GM19025 (cell line): Measurements from ENCODE around the gene TSC2.

Source experiments
- ATAC-seq: cut with Tn5 transposase; IDR thresholded peaks from one replicate; pipeline ENCODE4 v1.9.1; 2021; ENCODE audit warnings: mild to moderate bottlenecking, low read depth, moderate library complexity; ENCODE audit not compliant: unreplicated experiment

Gene TSC2

DNA sequence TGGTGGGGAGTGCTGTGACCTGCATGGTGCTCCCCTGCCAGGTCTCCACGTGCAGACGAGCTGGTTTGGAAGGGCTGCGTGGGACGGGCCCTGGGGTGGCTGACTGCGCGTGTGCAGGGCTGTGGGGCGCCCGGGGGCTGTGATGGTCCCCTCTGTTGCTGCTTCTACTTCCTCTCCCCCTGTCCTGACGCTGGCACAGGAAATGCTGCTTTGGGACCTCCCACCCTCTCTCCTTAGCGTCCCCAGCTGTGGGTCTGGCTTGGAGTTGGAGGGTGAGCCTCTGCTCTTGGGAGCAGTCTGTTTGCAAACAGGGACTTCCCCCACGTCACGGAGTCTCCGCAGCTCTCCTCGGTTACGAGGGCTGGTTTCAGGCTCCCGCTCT, 35.2 kb downstream of the TSC2 start:
- ATAC-seq = no peak

DNA sequence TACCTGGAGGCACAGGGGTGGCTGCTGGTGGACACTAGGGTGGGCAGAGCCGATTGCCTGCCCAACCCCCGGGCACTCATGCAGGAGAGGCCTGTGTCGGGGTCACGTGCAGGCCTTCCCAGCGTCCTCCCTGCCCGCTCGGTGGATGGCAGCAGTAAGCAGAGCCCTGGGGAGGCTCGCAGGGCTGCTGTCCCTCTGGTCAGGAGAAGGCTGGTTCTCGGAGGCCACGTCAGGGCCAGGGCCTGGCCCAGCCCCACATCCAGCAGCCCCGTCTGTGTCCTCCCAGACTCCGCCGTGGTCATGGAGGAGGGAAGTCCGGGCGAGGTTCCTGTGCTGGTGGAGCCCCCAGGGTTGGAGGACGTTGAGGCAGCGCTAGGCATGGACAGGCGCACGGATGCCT, 35.6 kb downstream of the TSC2 start:
- no peak for ATAC-seq

DNA sequence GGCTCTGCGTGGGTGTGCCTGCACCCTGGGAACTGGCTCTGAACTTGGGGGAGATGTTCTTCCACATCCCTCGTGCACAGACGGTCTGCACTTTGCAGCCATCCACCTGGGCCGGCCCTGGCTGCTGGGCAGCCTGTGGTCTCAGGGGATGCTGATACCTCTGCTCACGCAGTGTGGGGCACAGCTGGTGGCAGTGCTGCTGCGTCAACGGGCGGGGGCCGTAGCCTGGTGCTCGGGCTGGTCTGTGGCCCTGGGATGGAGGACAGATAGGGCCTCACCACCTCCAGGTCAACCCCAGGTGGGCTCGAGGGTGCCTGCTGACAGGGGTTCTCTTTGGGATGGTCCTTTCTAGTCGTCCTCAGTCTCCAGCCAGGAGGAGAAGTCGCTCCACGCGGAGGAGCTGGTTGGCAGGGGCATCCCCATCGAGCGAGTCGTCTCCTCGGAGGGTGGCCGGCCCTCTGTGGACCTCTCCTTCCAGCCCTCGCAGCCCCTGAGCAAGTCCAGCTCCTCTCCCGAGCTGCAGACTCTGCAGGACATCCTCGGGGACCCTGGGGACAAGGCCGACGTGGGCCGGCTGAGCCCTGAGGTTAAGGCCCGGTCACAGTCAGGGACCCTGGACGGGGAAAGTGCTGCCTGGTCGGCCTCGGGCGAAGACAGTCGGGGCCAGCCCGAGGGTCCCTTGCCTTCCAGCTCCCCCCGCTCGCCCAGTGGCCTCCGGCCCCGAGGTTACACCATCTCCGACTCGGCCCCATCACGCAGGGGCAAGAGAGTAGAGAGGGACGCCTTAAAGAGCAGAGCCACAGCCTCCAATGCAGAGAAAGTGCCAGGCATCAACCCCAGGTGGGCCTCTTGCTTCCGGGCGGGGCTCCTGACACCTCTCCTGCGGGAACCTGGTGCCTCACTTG, 36.3 kb downstream of the TSC2 start:
- no peak for ATAC-seq

DNA sequence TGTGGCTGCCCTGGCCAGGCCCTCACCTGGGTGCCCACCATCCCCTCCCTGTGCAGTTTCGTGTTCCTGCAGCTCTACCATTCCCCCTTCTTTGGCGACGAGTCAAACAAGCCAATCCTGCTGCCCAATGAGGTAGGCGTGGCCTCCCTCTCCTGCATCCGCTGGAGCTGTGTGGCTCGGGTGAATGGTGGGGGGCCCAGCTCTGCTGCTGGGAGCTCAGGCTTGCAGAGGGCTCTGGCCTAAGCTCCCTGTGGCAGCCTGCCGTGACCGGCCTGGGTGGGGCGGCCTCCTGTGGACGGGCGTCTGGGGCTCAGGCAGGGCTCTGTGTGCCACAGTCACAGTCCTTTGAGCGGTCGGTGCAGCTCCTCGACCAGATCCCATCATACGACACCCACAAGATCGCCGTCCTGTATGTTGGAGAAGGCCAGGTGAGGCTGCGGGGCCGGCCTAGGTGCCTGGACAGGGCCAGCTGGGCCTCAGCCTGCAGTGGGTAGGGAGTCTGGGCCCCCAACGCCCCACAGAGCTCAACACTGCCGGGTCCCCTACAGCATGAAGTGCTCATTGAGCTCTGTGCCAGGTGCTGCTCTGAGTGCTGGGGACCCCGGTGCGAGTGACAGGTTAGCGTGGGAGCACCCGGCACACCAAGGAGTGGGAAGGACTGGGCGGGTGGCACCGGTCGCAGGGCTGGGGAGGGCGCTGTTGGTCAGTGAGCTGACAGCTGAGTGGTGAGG, 37.3 kb downstream of the TSC2 start:
- ATAC-seq = no peak

DNA sequence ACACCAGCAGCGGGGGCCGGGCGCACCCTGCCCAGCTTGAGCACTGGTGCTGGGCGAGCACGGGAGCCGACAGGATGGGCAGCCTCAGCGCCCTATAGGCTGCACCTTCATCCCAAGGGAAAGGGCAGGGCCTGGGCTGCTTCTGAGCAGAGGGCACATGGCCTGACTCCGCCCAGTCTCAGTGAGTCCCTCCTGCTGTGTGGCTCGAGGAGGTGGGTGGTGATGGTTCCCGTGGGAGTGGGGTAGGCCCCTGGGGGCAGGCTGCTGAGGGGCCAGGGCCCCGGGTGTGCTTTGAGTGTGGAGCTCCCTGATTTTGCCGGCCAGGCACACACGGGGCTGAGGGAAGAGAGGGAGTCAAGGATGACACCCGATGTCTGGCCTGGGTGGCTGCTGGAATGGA, 37.9 kb downstream of the TSC2 start:
- ATAC-seq = no peak

DNA sequence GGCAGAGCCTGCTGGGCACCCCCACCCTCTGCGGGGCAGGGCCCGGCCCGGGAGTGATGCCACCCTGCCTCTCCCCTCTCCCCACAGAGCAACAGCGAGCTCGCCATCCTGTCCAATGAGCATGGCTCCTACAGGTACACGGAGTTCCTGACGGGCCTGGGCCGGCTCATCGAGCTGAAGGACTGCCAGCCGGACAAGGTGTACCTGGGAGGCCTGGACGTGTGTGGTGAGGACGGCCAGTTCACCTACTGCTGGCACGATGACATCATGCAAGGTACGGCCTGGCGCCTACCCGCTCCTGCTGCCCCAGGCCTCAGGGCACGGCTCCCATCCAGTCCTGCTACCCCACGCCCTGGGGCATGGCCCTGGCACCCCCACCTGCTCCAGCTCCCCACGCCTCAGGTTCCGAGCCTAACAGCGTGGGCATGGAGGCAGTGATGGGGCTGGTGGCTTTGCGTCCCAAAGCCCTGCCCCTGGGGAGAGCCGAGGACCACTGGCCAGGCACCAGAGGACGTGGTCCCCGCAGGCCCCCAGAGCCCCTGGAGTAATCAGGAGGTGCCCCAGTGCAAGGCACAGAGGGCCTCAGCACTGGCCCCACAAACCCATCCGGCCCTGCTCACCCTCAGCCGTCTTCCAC, 38.4 kb downstream of the TSC2 start:
- no peak for ATAC-seq

DNA sequence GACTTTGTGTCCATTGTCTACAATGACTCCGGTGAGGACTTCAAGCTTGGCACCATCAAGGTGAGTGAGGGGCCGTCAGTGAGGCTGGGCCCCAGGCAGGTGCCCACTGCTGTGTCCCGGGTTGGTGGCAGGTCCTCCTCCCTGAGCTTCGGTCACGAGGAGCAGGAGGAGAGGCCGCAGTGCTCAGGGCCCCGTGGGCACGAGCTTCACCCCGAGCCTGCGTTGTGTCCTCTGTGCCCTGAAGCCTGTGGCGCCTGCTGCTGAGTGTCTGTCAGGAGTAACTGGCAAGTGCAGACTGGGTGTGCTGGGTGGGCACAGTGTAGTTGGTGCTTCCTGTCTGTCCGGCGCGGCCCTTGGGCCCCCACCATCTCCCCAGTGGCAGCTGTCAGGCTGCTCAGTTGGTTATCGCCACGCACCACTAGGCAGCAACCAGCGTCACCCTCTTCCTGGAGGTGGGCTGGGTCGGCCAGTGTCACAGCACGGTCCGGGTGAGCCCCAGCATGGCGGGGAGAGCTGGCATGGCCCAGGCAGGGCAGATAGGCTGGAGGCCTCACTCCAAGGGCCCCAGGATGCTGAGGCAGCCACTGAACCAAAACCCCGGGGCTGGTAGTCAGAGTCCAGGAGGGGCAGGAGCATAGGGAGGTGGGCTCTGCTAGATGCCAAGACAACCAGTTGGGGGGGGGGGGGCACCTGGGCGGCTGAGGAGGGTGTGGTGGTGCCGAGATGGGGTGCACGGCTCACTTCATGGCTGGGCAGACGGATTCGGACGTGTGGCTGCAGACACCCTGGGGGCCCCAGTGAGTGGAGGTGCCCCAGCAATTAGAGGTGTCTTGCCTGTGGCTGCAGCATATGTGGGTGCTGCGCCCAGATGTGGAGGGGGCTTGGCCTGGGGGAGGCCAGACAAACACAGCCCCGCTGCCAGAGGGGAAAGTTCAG, 39.3 kb downstream of the TSC2 start:
- no peak for ATAC-seq

DNA sequence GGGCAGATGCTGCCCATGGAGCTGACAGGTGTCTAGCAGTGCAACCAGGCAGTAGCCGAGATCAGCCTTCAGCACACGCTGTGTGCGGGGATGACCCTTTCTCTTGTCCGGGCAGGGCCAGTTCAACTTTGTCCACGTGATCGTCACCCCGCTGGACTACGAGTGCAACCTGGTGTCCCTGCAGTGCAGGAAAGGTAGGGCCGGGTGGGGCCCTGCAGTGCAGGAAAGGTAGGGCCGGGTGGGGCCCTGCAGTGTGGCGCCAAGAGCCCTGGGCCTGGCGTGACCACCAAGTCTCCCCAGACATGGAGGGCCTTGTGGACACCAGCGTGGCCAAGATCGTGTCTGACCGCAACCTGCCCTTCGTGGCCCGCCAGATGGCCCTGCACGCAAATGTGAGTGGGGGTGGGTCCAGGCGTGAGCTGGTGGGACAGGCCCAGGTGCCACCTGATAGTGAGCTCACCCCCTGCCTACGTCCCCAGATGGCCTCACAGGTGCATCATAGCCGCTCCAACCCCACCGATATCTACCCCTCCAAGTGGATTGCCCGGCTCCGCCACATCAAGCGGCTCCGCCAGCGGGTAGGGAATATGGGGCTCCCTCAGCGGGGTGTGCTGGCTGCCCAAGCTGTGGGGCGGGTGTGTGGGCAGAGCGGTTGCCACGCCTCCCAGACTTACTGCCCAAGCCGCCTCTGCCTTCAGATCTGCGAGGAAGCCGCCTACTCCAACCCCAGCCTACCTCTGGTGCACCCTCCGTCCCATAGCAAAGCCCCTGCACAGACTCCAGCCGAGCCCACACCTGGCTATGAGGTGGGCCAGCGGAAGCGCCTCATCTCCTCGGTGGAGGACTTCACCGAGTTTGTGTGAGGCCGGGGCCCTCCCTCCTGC, 40.2 kb downstream of the TSC2 start:
- ATAC-seq = no peak

DNA sequence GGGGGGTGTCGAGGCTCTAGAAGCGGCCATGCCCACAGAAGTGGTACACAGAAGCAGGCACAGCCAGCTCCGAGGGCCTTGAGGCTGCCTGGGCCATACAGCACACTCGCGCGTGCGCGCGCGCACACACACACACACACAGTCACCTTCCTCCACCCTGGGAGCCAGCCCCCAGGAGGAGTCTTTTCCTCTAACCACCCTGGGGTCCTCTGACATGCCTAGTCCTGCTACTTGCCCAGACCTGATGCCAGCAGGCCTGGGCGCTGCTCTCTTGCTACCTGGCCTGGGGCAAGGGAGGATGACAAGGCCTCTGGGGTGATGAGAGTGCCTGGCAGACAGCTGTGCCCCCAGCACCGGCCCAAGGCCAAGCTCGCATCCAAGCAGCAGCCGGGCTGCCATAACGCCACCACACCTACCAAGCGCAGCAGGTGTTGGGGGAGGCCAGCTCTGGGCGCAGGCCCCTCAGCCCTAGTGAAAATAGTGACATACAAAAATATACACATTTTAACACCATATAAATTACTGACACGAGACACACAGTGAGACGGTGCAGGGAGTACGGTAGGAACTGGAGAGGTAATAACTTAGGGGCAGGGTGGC, 41.1 kb downstream of the TSC2 start:
- ATAC-seq = no peak

DNA sequence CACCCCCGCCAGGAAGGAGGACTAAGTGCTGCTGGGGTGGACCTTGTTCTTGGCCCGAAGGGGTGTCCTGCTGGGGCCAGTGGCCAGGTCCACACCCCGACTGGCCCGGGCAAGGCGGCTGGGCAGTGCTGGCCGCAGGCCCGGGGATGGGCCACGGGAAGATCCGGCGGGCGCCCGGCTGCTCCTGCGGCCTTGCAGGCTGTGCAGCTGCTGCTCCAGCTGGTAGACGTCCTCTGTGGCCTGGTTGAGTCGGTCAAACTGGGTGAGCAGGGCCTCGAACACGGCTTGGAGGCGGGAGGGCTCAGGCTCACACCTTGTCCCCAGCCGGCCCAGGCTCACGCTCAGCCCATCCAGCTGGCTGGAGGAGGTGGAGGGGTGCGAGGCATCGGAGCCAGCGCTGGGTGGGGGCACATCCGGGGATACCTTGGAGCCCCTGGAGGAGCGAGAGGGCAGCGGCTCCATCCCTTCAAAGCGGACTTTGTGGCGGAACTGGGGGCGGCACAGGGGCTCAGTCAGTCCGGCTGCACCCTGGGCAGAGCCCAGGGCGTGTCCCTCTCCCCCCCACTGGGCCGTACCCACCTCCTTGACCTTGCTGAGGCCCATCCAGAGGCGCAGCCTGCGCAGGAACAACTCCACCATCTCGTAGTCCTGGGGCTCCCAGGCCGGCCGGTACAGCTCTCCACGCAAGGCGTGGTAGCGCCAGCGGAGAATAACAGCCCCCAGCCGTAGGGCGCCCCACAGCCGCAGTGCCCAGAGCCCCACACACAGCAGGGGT, 42.1 kb downstream of the TSC2 start:
- no peak for ATAC-seq

DNA sequence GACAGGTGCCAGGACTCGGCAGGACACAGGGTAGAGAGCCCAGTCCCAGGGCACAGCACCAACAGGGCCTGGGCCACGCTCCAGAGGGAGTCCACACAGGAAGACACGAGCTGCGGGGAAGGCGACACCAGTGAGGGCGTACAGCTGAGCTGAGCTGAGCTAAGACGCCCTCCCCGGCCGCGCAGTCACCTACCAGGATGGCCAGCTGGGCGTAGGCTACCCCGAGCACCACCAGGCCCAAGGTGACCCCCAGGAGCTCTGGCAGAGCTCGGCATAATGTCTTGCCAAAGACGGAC, 42.6 kb downstream of the TSC2 start:
- no peak for ATAC-seq

DNA sequence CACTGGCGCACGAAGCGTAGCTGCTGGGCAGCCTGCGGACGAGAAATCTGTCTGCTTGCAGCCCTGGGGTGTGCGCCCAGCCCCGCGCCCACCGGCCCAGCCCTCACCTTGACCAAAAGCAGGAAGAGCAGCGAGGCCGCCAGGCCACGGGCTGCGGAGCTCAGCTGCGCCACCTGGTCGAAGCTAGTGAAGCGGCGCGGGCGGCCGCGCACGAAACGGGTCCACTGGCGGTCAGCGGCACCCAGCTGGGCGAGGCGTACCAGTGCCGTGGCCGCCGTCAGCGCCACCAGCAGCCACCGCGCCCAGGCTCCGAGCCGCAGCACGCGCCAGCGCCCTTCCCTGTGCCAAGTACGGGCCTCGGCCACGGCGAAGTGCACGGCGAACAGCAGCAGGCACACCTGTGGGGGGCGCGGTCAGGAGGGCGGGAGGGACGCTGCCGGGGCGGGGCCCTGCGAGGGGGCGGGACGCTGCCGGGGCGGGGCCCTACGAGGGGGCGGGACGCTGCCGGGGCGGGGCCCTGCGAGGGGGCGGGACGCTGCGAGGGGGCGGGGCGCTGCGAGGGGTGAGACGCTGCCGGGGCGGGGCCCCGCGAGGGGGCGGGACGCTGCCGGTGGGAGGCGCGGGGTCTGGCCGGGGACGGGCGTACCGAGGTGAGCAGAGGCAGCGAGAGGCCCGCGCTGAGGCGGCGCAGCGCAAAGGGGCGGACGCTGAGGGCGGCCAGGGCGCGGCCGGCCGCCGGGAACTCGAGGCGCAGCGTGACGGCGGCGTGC, 43.2 kb downstream of the TSC2 start:
- ATAC-seq = peak; percentile 36

DNA sequence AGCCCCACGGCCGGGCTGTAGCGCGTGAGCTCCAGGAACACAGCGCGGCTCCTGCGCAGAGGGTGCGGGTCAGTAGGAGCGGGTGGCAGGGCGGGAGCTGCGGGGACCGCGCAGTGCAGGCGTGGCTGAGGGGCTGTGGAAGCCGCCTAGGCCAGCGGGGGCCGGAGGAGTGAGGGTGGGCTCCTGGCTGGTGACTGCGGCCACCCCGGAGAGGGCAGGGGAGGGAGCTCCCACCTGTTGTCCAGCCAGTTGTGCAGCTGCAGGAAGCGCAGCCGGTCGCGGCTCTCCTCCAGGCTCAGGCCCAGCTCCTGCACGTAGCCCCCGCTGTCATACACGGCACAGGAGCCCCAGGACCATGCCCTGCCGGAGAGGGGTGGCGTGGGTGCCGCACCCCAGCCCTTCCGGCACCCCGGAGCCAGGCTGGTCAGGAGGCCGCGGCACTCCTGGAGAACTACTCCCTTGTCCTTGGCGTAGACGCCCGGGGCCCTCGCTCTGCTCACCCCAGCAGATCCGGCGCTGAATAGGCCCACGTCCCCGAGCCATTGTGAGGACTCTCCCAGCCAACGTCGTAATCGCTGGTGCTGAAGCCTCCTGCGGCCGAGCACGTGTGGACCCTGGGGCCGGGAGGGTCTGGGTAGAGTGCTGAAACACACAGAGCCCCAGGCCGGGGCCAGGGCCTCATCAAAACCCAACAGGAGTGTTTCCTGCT, 43.9 kb downstream of the TSC2 start:
- peak; percentile 15 for ATAC-seq

DNA sequence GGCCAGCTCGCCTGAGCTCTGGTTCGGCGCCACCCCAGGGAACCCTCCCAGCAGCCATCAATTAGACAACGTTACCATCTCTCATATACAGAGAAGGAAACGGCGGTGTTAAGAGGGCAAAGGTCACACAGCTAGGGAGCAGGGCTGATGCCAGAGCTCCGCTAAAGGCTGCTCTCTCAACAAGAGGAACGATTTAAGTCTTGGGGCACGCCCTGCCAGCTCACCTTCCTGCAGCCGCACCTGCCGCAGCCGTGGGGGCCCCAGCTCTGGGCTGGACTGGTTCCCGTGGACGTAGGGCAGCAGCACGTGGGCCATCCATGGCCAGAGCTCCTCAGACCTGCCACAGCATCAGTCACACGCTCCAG, 44.5 kb downstream of the TSC2 start:
- no peak for ATAC-seq

DNA sequence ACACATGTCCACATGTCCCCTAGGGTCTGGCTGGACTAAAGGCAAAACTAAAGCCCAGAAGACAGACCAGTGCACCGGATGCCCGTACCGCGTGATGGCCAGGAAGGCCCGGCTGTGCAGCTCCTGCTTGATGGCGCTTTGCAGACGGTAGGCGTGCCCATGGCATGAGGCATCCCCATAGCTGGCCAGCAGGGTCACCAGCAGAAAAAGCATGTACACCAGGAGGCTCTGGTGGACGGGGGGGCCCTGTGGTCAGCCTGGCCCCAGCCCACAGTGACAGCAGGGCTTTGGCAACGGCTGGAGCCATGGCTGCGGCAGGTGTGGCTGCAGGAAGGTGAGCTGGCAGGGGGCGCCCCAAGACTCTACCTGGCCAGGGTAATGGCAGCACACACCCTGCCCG, 45.1 kb downstream of the TSC2 start:
- no peak for ATAC-seq

DNA sequence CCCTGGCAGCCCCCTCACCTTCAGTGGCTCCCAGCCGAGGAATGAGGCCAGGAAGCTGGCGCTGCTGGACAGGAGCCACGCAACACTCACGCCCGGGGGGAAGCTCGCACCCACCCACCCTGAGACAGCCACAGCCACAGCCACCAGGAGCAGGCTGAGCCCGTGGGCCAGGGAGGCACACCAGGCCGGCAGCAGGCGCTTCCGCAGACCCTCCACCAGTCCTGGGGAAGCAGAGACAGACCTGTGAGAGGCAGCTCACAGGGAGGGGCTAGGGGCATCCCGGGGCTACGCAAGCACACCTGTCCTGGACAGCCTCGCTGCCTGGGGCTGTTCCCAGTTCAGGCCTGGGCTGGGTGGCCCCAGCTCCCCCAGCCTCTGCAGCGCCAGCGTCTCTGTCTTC, 46.0 kb downstream of the TSC2 start:
- no peak for ATAC-seq

DNA sequence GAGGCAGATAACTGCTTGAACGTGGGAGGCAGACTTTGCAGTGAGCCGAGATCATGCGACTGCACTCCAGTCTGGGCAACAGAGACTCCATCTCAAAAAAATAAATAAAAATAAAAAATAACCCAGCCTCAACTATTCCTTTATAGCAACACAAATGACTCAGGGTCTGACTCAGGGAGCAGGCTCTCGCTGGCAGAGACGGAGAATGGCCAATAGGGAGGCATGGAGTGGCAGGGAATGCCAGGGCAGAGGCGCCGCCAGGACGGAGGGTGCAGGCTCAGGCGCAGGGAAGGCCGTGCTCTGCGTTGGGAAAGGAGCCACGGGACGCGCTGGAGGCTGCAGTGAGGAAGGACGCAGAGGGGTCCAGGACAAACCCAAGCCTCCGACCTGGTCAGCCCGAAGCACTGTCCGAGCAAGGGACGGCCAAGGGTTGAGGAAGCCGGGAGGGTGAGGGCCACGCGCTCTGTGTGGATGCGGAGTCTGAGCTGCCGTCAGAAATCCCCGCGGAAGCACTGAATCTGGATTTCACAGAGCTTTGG, 47.6 kb downstream of the TSC2 start:
- no peak for ATAC-seq
